Fibroblast of gingiva (primary cell): ENCODE data around the gene TFR2.

Experiments
- DNase-seq: peaks from one replicate; pipeline ENCODE4 v3.0.0-alpha.2; 2011; ENCODE audit warnings: low read depth

The TFR2 gene

GRCh38 chr7:100572949-100573675, 68.2 kb downstream of the TFR2 start:
- DNase-seq, result no peak

- no peak for DNase-seq
These were observed 68.9 kb downstream of the TFR2 start for GRCh38 chr7:100572281-100572948.

- DNase-seq, result no peak
These were observed 69.6 kb downstream of the TFR2 start for GRCh38 chr7:100571829-100572116.

- no peak for DNase-seq
These were observed 70.2 kb downstream of the TFR2 start for GRCh38 chr7:100570954-100571828.
